Measurements from ENCODE around the gene MICALL1. TPM values are rescaled to one million over a fixed set of nuclear protein-coding genes. Genes with fewer than 3 reads are reported as not detected.

MICALL1 gene
- total RNA-seq, 6 experiments from 2014 or later, result 37.7 to 46.5 (median 40.5) TPM

DNA sequence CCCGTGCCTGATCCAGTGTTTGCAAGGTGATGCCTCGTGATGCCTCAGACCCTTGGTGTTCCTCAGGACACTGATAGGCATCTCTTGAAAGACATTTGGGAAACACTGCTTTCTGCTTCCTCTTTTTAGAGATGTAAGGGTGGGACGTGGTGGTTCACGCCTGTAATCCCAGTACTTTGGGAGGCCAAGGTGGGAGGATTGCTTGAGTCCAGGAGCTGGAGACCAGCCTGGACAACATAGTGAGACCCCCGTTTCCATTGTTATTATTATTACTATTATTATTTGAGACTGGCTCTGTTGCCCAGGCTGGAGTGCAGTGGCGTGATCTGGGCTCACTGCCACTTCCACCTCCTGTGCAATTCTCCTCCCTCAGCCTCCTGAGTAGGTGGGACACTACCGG is 84.8 kb downstream of the MICALL1 start:
- Mint-ChIP-seq H3K36me3 (ENCODE audit: low read depth) (no peaks in the 10 kb centered on the region), H3K4me1 (ENCODE audit: low read depth) (no peaks in the 10 kb centered on the region), H3K27me3 (ENCODE audit: insufficient read depth) (peaks cover 9% of the 10 kb centered on the region; the same call in 1 of the 2 replicates), H3K4me3 (no peak overlapping the region), H3K9me3 (no peaks in the 10 kb centered on the region), H3K27ac (no peak overlapping the region)
- DNase-seq, result no peak
- TF ChIP-seq, protein P1, sequence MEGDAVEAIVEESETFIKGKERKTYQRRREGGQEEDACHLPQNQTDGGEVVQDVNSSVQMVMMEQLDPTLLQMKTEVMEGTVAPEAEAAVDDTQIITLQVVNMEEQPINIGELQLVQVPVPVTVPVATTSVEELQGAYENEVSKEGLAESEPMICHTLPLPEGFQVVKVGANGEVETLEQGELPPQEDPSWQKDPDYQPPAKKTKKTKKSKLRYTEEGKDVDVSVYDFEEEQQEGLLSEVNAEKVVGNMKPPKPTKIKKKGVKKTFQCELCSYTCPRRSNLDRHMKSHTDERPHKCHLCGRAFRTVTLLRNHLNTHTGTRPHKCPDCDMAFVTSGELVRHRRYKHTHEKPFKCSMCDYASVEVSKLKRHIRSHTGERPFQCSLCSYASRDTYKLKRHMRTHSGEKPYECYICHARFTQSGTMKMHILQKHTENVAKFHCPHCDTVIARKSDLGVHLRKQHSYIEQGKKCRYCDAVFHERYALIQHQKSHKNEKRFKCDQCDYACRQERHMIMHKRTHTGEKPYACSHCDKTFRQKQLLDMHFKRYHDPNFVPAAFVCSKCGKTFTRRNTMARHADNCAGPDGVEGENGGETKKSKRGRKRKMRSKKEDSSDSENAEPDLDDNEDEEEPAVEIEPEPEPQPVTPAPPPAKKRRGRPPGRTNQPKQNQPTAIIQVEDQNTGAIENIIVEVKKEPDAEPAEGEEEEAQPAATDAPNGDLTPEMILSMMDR (IDR thresholded peaks at IDR 0.05), result no peak

DNA sequence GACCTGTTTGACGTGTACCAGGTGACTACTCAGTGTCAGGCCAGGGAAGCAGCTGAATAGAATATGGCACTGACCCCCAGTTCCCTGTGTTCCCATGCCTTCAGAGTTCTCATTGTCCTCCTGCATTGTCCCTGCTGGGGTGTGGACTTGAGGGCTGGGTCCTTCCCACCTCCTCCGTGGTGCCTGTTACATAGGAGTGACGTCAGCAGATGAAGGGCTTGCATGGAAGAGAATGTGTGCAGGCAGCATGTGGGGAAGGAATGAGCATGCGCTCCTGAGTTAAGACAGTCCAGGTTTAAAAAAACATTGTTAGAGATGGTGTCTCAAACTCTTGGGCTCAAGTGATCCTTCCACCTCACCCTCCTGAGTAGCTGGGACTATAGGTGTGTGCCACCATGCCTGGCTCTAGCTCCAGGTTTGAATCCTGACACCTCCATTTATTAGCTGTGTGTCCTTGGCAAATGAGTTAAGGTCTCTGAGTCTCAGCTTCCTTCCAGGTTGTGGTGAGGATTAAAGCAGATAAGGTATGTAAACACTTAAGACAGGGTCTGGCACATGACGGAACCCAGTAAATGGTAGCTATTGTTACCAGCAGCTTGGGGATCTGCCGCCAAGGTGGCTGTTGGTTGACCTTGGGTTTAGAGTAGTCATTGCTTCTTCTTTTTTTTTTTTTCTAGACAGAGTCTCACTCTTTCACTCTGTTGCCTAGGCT is 85.8 kb downstream of the MICALL1 start:
- DNase-seq, result no peak
- Mint-ChIP-seq H3K27me3 (ENCODE audit: insufficient read depth) (peaks cover 9% of the 10 kb centered on the region; the same call in 1 of the 2 replicates), H3K4me3 (no peak overlapping the region), H3K9me3 (no peaks in the 10 kb centered on the region), H3K4me1 (ENCODE audit: low read depth) (no peaks in the 10 kb centered on the region), H3K36me3 (ENCODE audit: low read depth) (no peaks in the 10 kb centered on the region), H3K27ac (no peak overlapping the region)
- TF ChIP-seq, protein P1 (IDR thresholded peaks at IDR 0.05), result no peak

Small RNA genes lying within 50 kb of the gene (microRNA-seq; reads per million reads assigned to microRNA genes)
- gene MIR4534, result not detected
- gene MIR6820, result 4.6 reads per million

Other genes starting within 250 kb of the MICALL1 start
- 10 to 100 TPM; 15.3 to 24.5 (median 18.4) TPM for gene PDXP, start 247.6 kb upstream of the MICALL1 start, total RNA-seq (2021; fragmentation: NEBNext Ultra II Directional; extraction: Animal tissue kit (Norgen Biotek cat#: 25700))
- 1,000 to 10,000 TPM; 5,326 to 7,192 (median 6,673) TPM for gene LGALS1, start 230.7 kb upstream of the MICALL1 start, total RNA-seq (2021; fragmentation: NEBNext Ultra II Directional; extraction: Animal tissue kit (Norgen Biotek cat#: 25700))
- gene NOL12, start 220.0 kb upstream of the MICALL1 start, total RNA-seq (2021; fragmentation: NEBNext Ultra II Directional; extraction: Animal tissue kit (Norgen Biotek cat#: 25700)), result 10 to 100 TPM; 17.7 to 29.6 (median 26.9) TPM
- 10 to 100 TPM; 74.3 to 92.5 (median 91.6) TPM for gene TRIOBP, start 209.2 kb upstream of the MICALL1 start, total RNA-seq (2021; fragmentation: NEBNext Ultra II Directional; extraction: Animal tissue kit (Norgen Biotek cat#: 25700))
- 10 to 100 TPM; 27.6 to 42.3 (median 29.2) TPM for gene GCAT, start 98.4 kb upstream of the MICALL1 start, total RNA-seq (2021; fragmentation: NEBNext Ultra II Directional; extraction: Animal tissue kit (Norgen Biotek cat#: 25700))
- not detected for gene GALR3, start 82.9 kb upstream of the MICALL1 start, total RNA-seq (2021; fragmentation: NEBNext Ultra II Directional; extraction: Animal tissue kit (Norgen Biotek cat#: 25700))
- gene ANKRD54, start 62.0 kb upstream of the MICALL1 start, total RNA-seq (2021; fragmentation: NEBNext Ultra II Directional; extraction: Animal tissue kit (Norgen Biotek cat#: 25700)), result 10 to 100 TPM; 18.3 to 25.4 (median 20.9) TPM
- gene EIF3L, start 56.9 kb upstream of the MICALL1 start, total RNA-seq (2021; fragmentation: NEBNext Ultra II Directional; extraction: Animal tissue kit (Norgen Biotek cat#: 25700)), result 100 to 1,000 TPM; 306 to 371 (median 357) TPM
- gene C22orf23, start 47.3 kb downstream of the MICALL1 start, total RNA-seq (2021; fragmentation: NEBNext Ultra II Directional; extraction: Animal tissue kit (Norgen Biotek cat#: 25700)), result under 1 TPM; 0.43 to 0.73 (median 0.54) TPM
- 100 to 1,000 TPM in 4 of 6 experiments, 10 to 100 TPM in 2; 91.6 to 130 (median 107) TPM for gene POLR2F, start 47.4 kb downstream of the MICALL1 start, total RNA-seq (2021; fragmentation: NEBNext Ultra II Directional; extraction: Animal tissue kit (Norgen Biotek cat#: 25700))
- gene SOX10, start 78.3 kb downstream of the MICALL1 start, total RNA-seq (2021; fragmentation: NEBNext Ultra II Directional; extraction: Animal tissue kit (Norgen Biotek cat#: 25700)), result not detected
- gene PICK1, start 151.1 kb downstream of the MICALL1 start, total RNA-seq (2021; fragmentation: NEBNext Ultra II Directional; extraction: Animal tissue kit (Norgen Biotek cat#: 25700)), result 1 to 10 TPM; 7.0 to 10.0 (median 7.7) TPM
- gene SLC16A8, start 177.9 kb downstream of the MICALL1 start, total RNA-seq (2021; fragmentation: NEBNext Ultra II Directional; extraction: Animal tissue kit (Norgen Biotek cat#: 25700)), result not detected
- gene BAIAP2L2, start 204.4 kb downstream of the MICALL1 start, total RNA-seq (2021; fragmentation: NEBNext Ultra II Directional; extraction: Animal tissue kit (Norgen Biotek cat#: 25700)), result under 1 TPM in 1 of 6 experiments, not detected in 5; 0.08 TPM

Measured in HFFc6 (cell line).